HL-60/S4 treated with retinoic acid at 250 ng/mL for 4 days and 3 days (cell line): ENCODE data around the gene ALDH1B1.
"Not testable (repeated sequence)": the region's sequence is repeated elsewhere in the genome, so short reads cannot be mapped to it uniquely, and the experiment has no call there.

Experiments used
- in situ Hi-C: fragments of 300-500 bp; cut with MboI; formaldehyde crosslinking; loops from 2 replicates; pipeline ENCODE4 v1.7.0; 2022; ENCODE audit warnings: low sequenced_read_pairs

ALDH1B1 gene

DNA sequence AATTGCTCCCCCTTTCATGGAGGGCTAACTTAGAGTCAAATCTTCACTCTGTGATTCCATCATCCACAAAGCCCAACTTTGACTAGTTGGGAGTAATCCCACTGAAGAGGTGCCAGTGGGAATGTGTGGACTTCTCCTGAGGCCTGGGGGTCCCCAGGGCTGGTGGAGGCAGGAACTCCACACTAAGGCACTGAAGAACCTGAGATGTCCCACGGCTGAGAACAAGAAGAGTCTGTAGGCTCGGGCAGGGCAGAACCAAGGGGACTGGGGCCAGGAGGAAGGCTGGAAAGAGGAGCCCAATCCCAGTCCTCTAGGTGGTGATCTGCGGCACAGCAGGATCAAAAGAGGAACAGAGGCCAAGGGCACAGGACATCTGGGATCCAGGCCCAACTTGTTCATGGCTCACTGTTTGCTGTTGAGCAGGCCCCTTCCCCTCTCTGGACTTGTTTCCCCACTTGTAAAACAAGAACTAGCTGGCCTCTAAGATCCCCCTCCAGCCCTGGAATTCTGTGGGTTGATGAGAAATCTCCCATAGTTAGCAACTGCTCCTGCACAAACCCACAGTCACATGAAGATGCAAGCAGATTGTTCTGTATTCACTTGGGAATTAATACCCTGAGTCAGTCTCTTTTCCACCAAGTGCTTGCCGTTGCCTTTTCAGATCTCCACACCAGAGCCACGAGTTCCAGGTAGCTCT is 32.7 kb upstream of the ALDH1B1 start:
- in situ Hi-C loops = loop anchor here (25.0 kb wide), 3 partner anchors 448 to 873 kb away; partner anchors contain the start of genes POLR1E and SLC25A51

DNA sequence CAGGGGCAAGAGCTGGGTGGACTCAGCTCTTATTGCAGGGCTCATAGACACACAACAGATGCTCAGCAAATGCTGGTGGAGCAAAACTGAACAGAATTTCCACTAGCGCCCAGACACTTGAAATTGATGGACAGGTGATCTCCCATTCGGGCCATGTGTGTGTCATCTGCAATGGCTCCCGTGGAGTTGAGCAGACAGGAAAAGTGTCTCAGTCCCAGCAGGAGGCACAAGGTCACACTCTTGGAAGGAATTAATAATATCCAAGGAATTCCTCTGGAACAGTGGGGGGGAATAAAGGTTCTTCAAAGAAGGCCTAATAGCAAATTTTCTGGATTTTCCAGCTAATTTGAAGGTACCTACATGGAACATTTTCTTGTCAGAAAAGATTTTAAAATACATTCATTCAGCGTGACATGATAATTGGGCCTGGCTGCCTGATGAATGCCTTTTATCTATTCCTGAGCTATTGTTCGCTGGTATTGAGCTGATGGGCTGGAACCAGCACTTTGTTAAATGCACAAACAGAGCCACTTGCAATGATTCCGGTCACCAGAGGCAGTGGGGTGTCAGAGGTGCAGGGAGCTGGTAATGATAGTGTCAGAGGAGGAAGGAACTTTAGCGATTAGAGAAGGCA is 31.5 kb upstream of the ALDH1B1 start:
- in situ Hi-C loops = loop anchor here (25.0 kb wide), 3 partner anchors 449 to 874 kb away; partner anchors contain the start of genes POLR1E and SLC25A51

DNA sequence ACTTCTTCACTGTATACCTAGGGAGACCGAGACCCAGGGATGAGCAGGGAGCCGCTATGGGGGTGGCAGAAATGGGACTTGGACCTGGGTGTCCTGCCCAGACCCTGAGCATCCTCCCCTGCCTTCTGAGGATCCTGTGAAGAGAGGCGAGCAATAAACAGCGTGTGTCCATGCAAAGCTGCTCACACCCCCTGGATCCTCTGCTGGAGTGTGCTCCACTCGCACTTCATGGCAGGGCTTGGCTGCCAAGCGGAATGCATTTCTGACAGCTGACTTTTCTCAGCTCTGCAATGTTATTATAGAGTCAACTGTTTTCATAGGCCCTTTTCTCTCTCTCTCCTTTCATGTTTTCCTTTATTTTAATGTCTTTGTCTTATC is 31.0 kb upstream of the ALDH1B1 start:
- in situ Hi-C loops = loop anchor here (25.0 kb wide), 3 partner anchors 449 to 874 kb away; partner anchors contain the start of genes POLR1E and SLC25A51

DNA sequence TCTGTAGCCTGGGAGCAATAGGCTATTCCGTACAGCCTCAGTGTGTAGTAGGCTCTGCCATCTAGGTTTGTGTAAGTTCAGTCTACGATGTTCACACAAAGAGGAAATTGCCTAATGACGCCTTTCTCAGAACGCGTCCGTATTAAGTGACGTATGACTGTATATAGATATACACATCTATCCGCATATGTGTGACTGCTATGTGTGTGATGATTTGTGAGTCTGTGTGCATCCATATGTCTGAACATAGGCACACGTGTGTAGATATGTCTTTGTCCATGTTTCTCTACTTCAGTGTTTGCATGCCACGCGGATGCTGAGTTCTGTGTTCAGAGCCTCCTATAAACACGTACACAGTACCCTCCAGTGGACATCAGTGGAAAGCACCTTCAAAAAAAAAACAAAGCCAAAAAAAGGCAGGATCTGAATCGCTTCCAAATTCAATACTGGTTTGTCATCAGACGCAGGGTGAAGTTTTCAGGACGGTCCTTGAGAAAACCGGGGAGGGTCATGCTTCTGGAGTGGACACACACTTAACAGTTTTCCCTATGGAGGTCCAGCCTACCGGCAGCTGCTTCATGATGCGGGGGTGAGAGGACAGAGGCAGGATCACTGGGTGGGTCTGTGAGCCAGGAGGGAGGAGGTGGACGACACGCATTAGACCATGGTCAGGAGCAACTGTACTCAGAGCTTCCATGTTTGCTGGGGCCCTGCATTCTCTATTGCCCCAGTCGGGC is 29.5 kb upstream of the ALDH1B1 start:
- in situ Hi-C loops = loop anchor here (25.0 kb wide), 3 partner anchors 451 to 876 kb away; partner anchors contain the start of genes POLR1E and SLC25A51

DNA sequence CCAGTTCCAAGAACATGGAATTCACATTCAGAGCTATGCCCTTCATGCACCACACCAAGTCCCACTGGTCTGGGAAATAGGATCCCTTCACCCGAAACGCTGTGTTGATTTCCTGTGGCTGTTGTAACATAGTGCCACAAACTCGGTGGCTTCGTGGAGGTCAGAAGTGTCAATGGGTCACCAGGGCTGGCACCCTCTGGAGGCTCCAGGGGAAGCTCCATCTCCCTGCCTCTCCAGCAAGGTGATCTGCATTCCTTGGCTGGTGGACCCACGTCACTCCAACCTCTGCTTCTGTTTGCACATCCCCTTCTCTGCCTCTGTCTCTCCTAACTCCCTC is 28.9 kb upstream of the ALDH1B1 start:
- in situ Hi-C loops = loop anchor here (25.0 kb wide), 3 partner anchors 451 to 876 kb away; partner anchors contain the start of genes POLR1E and SLC25A51

DNA sequence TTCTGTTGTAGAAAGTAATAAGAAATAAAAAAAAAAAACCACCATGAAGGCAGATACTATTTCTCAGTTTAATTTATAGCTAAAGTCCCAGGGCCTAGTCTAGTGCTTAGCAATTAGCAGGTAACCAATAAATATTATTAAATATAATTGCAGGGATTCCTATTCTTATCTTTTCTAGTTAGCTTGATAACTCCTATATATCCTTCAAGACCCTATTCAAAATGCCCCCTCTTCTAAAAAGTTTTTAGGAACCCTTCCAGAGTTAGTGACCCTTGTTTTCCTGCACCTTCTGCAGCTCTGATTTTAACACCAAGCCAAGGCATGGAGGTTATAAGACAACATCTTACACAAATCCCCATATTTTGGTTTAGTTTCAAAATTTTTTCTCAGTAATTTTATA is 24.6 kb upstream of the ALDH1B1 start:
- in situ Hi-C loops = loop anchor here (25.0 kb wide), 3 partner anchors 456 to 881 kb away; partner anchors contain the start of genes POLR1E and SLC25A51

DNA sequence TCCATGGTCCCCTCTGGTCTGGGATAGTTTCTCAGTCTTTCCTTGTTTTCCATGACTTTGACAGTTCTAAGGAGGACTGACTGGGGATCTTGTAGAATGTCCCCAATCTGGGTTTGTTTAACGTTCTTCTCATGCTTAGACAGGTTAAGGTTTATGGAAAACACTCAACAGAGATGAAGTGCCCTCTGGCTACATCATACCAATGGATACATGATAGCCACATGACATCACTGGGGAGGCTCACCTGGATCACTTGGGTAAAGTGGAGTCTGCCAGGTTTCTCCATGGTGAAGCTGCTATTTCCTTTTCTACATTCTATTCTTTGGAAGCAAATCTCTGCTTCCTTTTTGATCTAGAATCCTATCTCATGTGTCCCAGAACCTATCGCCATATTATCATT is 23.8 kb upstream of the ALDH1B1 start:
- in situ Hi-C loops = loop anchor here (25.0 kb wide), 3 partner anchors 456 to 881 kb away; partner anchors contain the start of genes POLR1E and SLC25A51

DNA sequence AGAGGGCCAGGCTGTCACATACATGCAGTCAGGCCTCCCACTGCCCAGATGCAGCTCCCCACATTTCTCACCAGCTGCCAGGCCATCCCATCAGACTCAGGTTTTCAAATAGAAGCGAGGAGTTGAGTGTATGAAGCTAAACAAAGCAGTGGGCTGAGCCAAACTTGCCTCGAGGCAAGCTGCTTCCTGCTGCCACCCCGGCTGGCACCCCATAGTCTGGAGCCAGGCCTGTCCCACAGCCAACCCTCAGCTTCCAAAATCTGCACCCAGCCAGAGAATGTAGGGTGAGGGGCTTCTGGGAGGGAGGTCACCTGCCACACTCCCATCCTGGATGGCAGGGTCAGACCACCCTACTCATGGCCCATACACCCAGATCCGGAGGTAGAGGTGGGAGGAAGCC is 22.3 kb upstream of the ALDH1B1 start:
- in situ Hi-C loops = loop anchor here (25.0 kb wide), 3 partner anchors 458 to 883 kb away; partner anchors contain the start of genes POLR1E and SLC25A51

DNA sequence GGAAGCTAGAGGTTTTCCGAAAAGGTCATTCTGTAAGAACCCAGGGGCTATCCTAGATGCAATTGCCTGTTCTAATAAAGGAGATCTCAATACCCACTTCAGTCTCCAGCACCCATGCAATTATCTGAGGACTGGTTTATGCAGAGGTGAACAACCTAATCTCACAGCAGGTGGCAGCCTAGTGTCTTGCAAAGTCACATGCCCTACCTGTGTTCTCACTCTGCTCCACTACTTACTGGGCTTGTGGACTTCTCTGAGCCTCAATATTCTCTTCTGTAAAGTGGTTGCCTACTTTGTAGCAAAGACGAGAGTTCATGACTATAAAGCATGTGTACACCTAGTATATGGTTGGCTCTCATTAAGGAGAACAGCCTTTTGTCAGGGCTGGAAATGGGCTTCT is 21.0 kb upstream of the ALDH1B1 start:
- in situ Hi-C loops = loop anchor here (25.0 kb wide), 3 partner anchors 459 to 884 kb away; partner anchors contain the start of genes POLR1E and SLC25A51

DNA sequence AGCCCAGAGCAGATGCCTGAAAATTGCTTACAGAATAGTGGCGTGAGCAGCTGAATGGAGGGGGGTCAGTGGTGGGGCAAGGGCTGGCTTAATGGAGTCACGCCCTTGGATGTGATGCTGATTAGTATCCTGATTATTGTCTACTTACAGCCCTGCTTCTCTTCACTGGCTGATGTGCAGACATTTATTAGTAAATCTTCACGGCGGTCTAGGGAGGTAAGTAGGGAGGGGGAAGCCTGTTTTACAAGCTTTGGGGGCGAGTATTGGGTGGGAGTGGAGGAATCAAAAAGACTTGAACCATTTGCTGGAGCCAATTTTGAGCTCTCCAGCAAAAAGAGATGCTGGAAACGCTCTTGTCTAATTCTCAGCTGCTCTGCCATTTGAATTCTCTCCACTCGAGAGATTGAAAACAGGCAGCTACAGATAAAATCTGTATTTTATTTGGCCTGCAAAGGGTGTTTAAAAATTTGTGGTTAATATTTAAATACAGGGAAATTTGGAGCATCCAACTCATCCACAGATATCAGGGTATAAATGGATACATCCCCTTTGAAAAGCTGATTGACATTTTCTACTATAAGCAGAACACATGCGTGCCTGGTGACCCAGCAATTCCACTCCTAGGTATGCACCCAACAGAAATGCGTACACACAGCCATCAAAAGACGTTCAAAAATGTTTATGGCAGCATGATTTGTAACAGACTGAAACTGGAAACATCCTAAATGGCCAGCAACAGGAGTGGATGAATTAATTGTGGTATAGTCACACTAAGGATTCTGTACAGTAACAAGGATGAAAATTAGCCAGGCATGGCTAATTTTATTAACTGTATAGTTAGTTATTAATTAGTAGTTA is 19.5 kb upstream of the ALDH1B1 start:
- in situ Hi-C loops = loop anchor here (25.0 kb wide), 3 partner anchors 461 to 886 kb away; partner anchors contain the start of genes POLR1E and SLC25A51

DNA sequence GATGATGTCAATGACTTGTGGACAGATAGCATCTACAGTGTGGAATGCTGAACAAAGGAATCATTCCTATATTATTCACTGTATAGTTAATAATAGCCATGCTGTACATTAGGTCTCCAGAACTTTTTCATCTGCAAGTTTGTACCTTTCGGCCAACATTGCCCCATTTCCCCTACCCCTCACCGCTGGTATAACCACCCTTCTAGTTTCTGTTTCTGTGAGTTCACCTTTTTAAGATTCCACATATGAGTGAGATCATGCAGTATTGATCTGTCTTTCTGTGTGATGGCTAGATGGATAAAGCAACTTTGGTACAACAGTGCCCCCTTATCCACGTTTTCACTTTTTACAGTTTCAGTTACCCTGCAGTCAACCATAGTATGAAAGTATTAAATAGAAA is 18.8 kb upstream of the ALDH1B1 start:
- in situ Hi-C loops = loop anchor here (25.0 kb wide), 3 partner anchors 461 to 886 kb away; partner anchors contain the start of genes POLR1E and SLC25A51

DNA sequence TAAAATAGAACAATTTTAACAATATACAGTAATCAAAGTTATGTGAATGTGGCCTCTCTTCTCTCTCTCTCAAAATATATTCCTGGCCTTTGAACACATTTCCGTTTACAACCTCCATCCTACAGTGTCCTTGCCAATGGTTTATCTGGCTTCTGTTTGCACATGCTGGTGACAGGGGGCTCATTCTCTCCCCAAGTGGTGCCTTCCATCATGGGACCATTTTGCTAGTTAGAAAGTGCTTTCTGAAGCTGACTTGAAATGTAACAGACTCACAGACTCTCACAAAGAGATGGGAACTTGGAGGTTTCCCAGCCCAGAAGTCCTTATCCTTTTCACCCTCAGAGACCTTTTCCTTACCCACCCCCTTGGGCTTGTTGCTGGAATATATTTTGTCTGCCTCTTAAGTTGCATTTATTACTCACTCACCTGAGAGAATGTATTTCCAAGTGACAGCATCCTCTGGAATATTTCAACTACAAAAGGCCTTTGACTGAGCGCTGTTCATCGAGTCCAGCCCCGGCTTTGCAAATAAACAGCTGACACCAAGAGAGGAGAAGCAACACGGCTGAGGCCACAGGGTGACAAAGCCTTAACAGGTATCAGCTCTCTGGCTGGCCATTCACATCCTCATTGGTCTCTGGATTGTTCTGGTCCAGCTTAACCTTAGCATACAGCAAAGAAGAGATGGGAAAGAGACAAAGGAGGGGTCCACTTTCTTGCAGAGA is 17.5 kb upstream of the ALDH1B1 start:
- in situ Hi-C loops = loop anchor here (25.0 kb wide), 3 partner anchors 463 to 888 kb away; partner anchors contain the start of genes POLR1E and SLC25A51

DNA sequence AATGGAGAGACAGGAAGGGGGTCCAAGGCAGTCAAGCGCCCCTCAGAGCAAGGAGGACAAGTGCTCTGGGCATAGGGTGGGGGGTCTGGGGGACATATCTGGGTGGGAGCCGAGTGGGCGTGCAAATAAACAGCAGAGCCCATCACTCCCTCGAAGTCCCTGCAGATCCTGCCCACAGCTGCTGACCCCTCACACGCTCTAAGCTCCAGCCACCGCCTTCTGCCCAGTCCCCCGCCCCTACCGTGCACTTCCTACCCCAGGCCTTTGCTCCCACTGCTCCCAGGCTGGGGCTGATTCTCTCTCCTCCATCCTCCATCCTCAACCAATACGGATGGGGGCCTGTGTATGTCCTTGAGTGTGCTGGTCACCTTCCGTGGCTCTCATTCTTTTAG is 16.9 kb upstream of the ALDH1B1 start:
- in situ Hi-C loops = no loop called here

DNA sequence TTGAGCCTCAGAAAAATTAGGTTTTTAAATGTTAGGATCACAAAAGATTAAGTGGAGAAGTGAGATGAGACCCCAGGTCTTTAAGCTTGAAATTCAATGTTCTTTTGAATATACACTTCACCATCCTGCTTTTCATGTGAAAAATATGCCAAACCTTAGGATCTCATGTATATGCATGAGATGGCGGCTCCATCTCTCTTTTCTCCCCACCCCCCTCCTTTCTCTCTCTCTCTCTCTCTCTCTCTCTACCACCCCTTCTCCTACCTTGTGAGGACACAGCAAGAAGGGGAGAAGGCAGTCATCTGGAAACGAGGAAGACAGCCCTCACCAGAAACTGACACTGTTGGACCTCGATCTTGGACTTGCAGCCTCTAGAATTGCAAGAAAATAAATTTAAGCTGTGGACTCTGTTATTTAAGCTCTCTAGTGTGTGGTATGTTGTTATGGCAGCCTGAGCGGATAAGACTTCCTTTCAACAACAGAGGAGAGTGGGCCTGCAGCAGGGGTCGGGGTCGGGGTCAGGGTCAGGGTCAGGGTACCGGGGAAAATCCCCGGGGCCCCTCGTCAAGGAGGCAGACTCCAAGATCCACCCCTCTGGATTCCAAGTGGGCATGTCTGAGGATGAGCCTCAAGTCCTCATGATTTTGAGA is 16.4 kb upstream of the ALDH1B1 start:
- in situ Hi-C loops = no loop called here

DNA sequence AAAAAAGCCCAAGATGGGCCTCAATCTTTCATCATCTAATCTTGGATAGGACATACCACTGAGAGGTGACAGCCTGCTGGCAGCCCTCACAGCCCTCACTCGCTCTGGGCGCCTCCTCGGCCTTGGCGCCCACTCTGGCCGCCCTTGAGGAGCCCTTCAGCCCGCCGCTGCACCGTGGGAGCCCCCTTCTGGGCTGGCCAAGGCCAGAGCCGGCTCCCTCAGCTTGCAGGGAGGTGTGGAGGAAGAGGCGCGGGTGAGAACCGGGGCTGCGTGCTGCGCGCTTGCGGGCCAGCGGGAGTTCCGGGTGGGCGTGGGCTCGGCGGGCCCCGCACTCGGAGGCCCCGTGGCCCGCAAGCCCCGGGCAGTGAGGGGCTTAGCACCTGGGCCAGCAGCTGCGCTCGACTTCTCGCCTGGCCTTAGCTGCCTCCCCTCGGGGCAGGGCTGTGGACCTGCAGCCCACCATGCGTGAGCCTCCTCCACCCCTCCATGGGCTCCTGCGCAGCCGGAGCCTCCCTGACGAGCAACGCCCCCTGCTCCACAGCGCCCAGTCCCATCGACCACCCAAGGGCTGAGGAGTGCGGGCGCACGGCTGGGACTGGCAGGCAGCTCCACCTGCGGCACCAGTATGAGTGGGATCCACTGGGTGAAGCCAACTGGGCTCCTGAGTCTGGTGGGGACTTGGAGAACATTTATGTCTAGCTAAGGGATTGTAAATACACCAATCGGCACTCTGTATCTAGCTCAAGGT is 15.0 kb upstream of the ALDH1B1 start:
- in situ Hi-C loops = not testable (repeated sequence)

DNA sequence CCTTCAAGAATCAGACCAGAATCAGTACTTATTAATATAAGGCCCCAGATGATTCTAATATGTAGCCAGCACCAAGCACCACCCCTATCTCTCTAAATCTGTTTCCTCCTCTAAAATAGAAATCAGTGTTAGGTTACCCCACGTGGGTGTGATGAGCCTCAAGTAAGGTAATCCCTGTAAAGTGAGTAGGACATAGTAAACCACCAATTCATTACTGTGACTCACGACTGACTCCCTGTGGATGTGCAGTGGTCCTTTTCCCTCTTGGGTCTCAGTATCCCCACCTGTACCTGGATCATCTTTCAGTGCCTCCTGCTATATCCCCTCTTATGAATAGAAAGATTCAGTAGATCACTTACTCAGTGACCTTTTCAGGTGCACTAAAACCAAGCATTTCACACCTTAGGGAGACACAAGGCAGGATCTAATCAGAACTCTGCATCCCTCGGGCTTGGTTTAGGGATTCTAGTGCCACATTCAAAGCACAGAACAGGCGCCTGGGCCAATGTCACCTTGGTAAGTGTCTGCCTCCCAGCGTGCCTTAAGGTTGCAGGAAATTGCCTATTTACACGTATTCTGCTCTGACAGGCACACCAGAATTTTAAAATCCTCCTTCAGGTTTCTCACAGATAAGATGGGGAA is 12.2 kb upstream of the ALDH1B1 start:
- in situ Hi-C loops = no loop called here

DNA sequence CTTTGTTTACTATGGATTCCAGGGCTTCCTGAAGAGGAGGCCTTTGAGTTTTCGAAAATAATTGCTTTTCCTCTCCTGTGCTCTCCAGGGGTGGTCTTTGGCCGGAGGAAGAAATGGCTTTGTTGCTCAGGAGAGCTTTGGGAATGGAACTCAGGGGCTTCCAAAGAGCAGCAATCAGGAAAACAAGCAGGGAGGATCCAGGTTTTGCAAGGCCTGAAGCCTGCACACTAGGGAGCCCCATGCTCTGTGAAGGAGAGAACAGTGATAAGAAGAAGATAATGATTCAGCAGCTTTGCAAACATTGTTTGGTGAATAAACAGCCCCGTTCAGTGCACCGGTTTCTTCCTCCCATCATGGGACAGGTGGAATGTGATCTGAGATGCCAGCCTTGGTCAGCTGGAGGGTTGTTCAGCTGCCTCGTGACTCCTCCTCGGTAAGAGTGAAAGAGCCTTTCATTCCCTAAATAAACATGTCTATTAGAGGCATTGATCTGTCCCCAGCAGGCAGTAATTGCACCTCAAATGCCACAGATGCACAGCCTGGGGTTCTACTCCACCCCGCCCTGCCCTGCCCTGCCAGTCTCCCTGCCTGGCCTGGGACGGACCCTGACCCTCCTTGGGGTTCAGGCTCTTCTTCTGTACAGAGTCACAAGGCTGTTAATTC is 11.5 kb upstream of the ALDH1B1 start:
- in situ Hi-C loops = no loop called here
